ENCODE measurements around the gene UTP25.

DNA sequence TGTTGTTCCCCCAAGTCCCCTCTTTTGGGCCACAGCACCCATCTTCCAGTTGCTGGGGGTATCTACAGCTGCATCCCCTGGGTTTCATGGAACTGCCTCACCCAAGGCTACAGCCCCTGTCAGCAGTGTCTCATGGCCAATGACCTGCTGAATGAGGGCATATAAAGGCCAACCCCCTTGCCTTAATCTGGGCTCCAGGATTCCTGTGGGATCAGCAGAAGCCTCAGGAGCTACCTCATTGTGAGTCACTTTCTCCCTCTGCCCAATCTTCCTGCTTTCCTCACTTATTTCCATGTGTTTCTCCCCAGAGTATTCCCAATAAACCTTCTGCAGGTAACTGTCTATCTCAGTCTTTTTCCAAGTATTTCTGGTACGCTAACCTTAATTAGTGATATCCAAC is 73.0 kb downstream of the UTP25 start:
- no peak for TF ChIP-seq CTCF (IDR thresholded peaks at IDR 0.05)
- TF ChIP-seq POLR2A (IDR thresholded peaks at IDR 0.05): no peak
